ENCODE results near the gene DNASE1L2. TPM values are rescaled to one million over a fixed set of nuclear protein-coding genes. Genes with fewer than 3 reads are reported as not detected.

DNASE1L2 gene
- total RNA-seq, 1 experiment from 2014 or later, result 1.9 TPM

- Histone ChIP-seq H3K27me3 (ENCODE audit: insufficient read depth, low read length) (no peaks in the 10 kb centered on the region), H3K36me3 (ENCODE audit: control insufficient read depth in 1 of 2, insufficient read depth in 2 of 2, low read length in 2 of 2) (no peaks in the 10 kb centered on the region), H2AFZ (ENCODE audit: low read depth, low read length, poor library complexity, severe bottlenecking) (no peak overlapping the region), H3K27ac (ENCODE audit: low read depth, low read length) (no peak overlapping the region), H3K4me2 (ENCODE audit: low read length) (no peak overlapping the region), H3K79me2 (ENCODE audit: insufficient read depth, low read length) (no peaks in the 10 kb centered on the region), H3K9ac (ENCODE audit: low read length) (no peak overlapping the region), H4K20me1 (ENCODE audit: insufficient read depth) (no peaks in the 10 kb centered on the region), H3K9me2 (ENCODE audit: insufficient read depth) (no peaks in the 10 kb centered on the region), H3K9me3 (ENCODE audit: control insufficient read depth in 1 of 2, insufficient read depth in 1 of 2, low read depth in 1 of 2, low read length in 2 of 2) (no peaks in the 10 kb centered on the region), H3K4me3 (replicated peaks in 1 of 2; ENCODE audit: low read depth in 1 of 2, low read length in 2 of 2) (no peak overlapping the region), H3K4me1 (ENCODE audit: control insufficient read depth in 1 of 2, insufficient read depth in 2 of 2, low read length in 2 of 2) (peaks cover 5 to 18% of the 10 kb centered on the region in 2 experiments)
- no peak for DNase-seq (ENCODE audit: low read depth, low spot score)
- intact Hi-C loops (cut with micrococcal nuclease), result loop anchor here (10.0 kb wide), 1 partner anchor 314 kb away; no protein-coding TSS in a partner anchor
- TF ChIP-seq, protein P1, sequence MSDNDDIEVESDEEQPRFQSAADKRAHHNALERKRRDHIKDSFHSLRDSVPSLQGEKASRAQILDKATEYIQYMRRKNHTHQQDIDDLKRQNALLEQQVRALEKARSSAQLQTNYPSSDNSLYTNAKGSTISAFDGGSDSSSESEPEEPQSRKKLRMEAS (IDR thresholded peaks at IDR 0.05), result no peak
- TF ChIP-seq, protein P2, sequence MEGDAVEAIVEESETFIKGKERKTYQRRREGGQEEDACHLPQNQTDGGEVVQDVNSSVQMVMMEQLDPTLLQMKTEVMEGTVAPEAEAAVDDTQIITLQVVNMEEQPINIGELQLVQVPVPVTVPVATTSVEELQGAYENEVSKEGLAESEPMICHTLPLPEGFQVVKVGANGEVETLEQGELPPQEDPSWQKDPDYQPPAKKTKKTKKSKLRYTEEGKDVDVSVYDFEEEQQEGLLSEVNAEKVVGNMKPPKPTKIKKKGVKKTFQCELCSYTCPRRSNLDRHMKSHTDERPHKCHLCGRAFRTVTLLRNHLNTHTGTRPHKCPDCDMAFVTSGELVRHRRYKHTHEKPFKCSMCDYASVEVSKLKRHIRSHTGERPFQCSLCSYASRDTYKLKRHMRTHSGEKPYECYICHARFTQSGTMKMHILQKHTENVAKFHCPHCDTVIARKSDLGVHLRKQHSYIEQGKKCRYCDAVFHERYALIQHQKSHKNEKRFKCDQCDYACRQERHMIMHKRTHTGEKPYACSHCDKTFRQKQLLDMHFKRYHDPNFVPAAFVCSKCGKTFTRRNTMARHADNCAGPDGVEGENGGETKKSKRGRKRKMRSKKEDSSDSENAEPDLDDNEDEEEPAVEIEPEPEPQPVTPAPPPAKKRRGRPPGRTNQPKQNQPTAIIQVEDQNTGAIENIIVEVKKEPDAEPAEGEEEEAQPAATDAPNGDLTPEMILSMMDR (IDR thresholded peaks at IDR 0.05 in 2 of 3, conservative IDR thresholded peaks at IDR 0.05 in 1 of 3; ENCODE audit: borderline replicate concordance in 1 of 3, insufficient read depth in 1 of 3, low read depth in 2 of 3, low read length in 2 of 3), result no peak
- TF ChIP-seq EGR1 (IDR thresholded peaks at IDR 0.05; ENCODE audit: low read depth) (no peak), REST (IDR thresholded peaks at IDR 0.05; ENCODE audit: low read depth) (no peak), RAD21 (IDR thresholded peaks at IDR 0.05; ENCODE audit: low read depth) (no peak), SP1 (IDR thresholded peaks at IDR 0.05; ENCODE audit: low read depth) (no peak), YY1 (IDR thresholded peaks at IDR 0.05; ENCODE audit: extremely low read depth, insufficient replicate concordance, low read depth, low read length) (no peak), FOSL1 (IDR thresholded peaks at IDR 0.05; ENCODE audit: low read depth) (no peak), EZH2 (IDR thresholded peaks at IDR 0.05) (no peak), CEBPB (IDR thresholded peaks at IDR 0.05; ENCODE audit: low read depth) (no peak), POLR2A (IDR thresholded peaks at IDR 0.05; ENCODE audit: borderline replicate concordance, extremely low read depth, insufficient read depth, insufficient read length) (no peak)
- TF ChIP-seq, protein P3, sequence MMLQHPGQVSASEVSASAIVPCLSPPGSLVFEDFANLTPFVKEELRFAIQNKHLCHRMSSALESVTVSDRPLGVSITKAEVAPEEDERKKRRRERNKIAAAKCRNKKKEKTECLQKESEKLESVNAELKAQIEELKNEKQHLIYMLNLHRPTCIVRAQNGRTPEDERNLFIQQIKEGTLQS (IDR thresholded peaks at IDR 0.05), result no peak
- no peak for ATAC-seq
- ChIA-PET RAD21 (ENCODE audit: low non-redundant PET in 1 of 2, low total read pairs in 2 of 2, uncharacterized antibody in 2 of 2, unreplicated experiment in 2 of 2) (no interaction called here), CTCF (no interaction called here), POLR2A (interaction anchor here (1.2 kb wide), 1 partner anchor 35 kb away, joined by 3 read pairs; the partner anchor contains the start of gene TRAF7)
- BruUV-seq (replicated peaks), result no TSS peak
Observed at GRCh38 chr16:2190659-2191445, 45.4 kb upstream of the DNASE1L2 start.

Data from HCT116 (cell line).